Measurements from ENCODE around the gene RARS2. TPM values are rescaled to one million over a fixed set of nuclear protein-coding genes. Genes with fewer than 3 reads are reported as not detected.

RARS2 gene
- total RNA-seq, 1 experiment from 2014 or later, result 14.8 TPM

DNA sequence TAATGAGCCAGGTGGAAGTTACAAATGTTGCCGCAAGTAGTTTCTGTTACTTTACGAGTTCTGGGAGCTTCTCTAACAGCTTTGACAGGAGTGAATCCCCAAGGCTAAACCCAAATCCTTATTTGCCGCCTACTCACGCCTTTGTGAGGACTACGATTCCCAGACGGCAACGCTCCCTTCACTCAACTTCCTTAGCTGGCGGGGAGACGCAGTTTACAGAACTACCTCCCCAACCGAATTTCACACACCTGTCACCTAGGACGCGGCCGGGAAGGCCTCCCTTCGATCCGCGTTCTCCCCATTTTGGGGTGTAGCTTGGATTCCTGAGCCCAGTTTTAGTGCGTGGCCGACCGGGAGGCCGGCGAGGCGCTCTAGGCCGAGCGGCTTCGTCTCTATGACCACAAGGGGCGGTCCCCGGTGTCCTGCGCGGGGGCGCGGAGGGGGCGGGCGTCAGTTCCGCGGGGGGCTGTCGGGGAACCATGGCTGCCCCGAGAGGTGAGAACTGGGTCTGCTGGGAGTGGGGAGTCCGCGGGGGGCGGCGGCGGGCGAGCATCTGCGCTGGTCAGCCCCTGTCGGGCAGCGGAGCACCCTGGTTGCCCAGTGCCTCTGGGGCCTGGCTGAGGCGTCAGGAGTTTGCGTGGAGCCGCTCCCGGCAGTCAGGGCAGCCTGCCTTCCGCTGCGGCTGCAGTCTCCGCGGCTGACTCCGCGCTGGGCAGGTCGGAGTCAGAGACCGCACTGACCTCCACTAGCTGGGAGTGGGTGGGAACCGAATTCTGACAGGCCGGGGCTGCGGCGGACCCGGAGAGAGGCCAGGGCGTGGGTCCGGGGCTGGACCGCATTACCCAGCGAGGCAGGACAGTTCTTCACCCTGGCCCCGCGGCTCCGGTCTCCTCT, 117.0 kb downstream of the RARS2 start, which contains the start of gene SLC35A1:
TSS of gene SLC35A1 (plus strand) at position 450 of the 894 bp plus-strand sequence. CDS start at position 480, 30 bp downstream.
- peaks cover 5% of the 10 kb centered on the region; the same call in 1 of the 2 replicates for H3K36me3 ChIP-seq (ENCODE audit: low read depth, low read length)
- H3K4me3 ChIP-seq (ENCODE audit: low read length), result peak within 1 kb of the TSS; percentile 95
- ChIA-PET CTCF (no interaction called here), POLR2A (ENCODE audit: unreplicated experiment) (no interaction called here)
- TF ChIP-seq EZH2phosphoT487 (IDR thresholded peaks at IDR 0.05; ENCODE audit: borderline replicate concordance, low read length), result no peak
- no peak for TF ChIP-seq CTCF (conservative IDR thresholded peaks at IDR 0.05; ENCODE audit: low read depth, low read length)
- no peak for TF ChIP-seq EZH2 (IDR thresholded peaks at IDR 0.05; ENCODE audit: low read length, unreplicated experiment)
- no peaks in the 10 kb centered on the region for H3K9me2 ChIP-seq (replicated peaks; ENCODE audit: low read length)
- no peaks in the 10 kb centered on the region for H3K27me3 ChIP-seq (ENCODE audit: low read length)
- H3K79me2 ChIP-seq (ENCODE audit: low read length), result peaks cover 30% of the 10 kb centered on the region
- no peaks in the 10 kb centered on the region for H3F3A ChIP-seq (ENCODE audit: low read length, unreplicated experiment)
- H2AFZ ChIP-seq (ENCODE audit: low read length), result peak within 1 kb of the TSS; percentile 99
- H3K9ac ChIP-seq (ENCODE audit: low read length), result peak within 1 kb of the TSS; percentile 85
- no peaks in the 10 kb centered on the region for H3K9me3 ChIP-seq (ENCODE audit: low read length)
- peaks cover 5% of the 10 kb centered on the region; the same call in 1 of the 2 replicates for H3K4me1 ChIP-seq (ENCODE audit: insufficient read depth, low read length)
- ATAC-seq (peak; percentile 90), DNase-seq (peak; percentile 64)
- intact Hi-C loops (cut with micrococcal nuclease), result loop anchor here (5.0 kb wide), 1 partner anchor 65 kb away; the partner anchor contains the start of gene CFAP206
- H3K4me2 ChIP-seq (ENCODE audit: low read length), result peak within 1 kb of the TSS; percentile 86
- no peak within 1 kb of the TSS for H3K27ac ChIP-seq (ENCODE audit: low read length)
- BruUV-seq (replicated peaks), result TSS peak; percentile 42
- H4K20me1 ChIP-seq (ENCODE audit: low read length), result no peaks in the 10 kb centered on the region

DNA sequence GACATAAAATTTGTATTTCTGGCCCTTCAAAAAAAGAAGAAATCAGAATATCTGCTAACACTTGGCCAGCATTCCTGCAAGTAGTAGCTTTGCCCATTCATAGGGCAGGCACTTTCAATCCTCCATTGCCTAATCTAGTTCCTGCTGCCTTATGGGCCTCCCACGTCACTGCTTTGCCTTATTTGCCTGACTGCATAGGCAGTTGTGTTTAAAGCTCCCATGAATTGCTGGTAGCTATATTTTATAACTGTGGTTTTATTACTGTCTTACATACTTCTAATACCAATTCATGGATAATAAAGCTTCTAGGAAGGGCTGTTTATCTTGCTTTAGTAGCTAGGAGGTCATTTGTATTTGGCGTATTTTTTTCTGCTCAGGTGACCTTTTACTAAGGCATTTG, 124.7 kb downstream of the RARS2 start:
- Histone ChIP-seq H3K27ac (ENCODE audit: low read length) (no peak overlapping the region), H3K4me1 (ENCODE audit: insufficient read depth, low read length) (no peaks in the 10 kb centered on the region), H4K20me1 (ENCODE audit: low read length) (no peaks in the 10 kb centered on the region), H3K9ac (ENCODE audit: low read length) (no peak overlapping the region), H3K4me2 (ENCODE audit: low read length) (no peak overlapping the region), H3K27me3 (ENCODE audit: low read length) (peaks cover 3% of the 10 kb centered on the region; the same call in 1 of the 2 replicates), H3F3A (ENCODE audit: low read length, unreplicated experiment) (no peaks in the 10 kb centered on the region), H3K9me3 (ENCODE audit: low read length) (no peaks in the 10 kb centered on the region), H3K4me3 (ENCODE audit: low read length) (no peak overlapping the region), H3K9me2 (replicated peaks; ENCODE audit: low read length) (no peaks in the 10 kb centered on the region), H2AFZ (ENCODE audit: low read length) (no peak overlapping the region), H3K36me3 (ENCODE audit: low read depth, low read length) (no peaks in the 10 kb centered on the region), H3K79me2 (ENCODE audit: low read length) (no peaks in the 10 kb centered on the region)
- no peak for DNase-seq
- ChIA-PET POLR2A (ENCODE audit: unreplicated experiment) (no interaction called here), CTCF (no interaction called here)
- no peak for ATAC-seq
- intact Hi-C loops (cut with micrococcal nuclease), result no loop called here
- BruUV-seq (replicated peaks), result no TSS peak
- TF ChIP-seq EZH2 (IDR thresholded peaks at IDR 0.05; ENCODE audit: low read length, unreplicated experiment) (no peak), EZH2phosphoT487 (IDR thresholded peaks at IDR 0.05; ENCODE audit: borderline replicate concordance, low read length) (no peak), CTCF (conservative IDR thresholded peaks at IDR 0.05; ENCODE audit: low read depth, low read length) (no peak)

Other genes starting within 250 kb of the RARS2 start
- gene C6orf163, start 245.2 kb downstream of the RARS2 start, total RNA-seq (2014; rRNA removed), result 0.62 and 0.69 TPM in 2 replicates
- gene CFAP206, start 182.0 kb downstream of the RARS2 start, total RNA-seq (2014; rRNA removed), result 0.07 TPM in 1 of 2 replicates, not detected in the other
- 7.4 and 9.9 TPM in 2 replicates for gene SLC35A1, start 117.0 kb downstream of the RARS2 start, total RNA-seq (2014; rRNA removed)
- 17.0 and 25.7 TPM in 2 replicates for gene ORC3, start 148 bp upstream of the RARS2 start, total RNA-seq (2014; rRNA removed)
- gene AKIRIN2, start 112.2 kb upstream of the RARS2 start, total RNA-seq (2014; rRNA removed), result 15.1 and 21.4 TPM in 2 replicates